MM.1S (cell line): ENCODE results near the gene CNMD.

Source experiments
- EZH2 ChIP-seq: fragments of 300-600 bp; sonication (generic); optimal IDR thresholded peaks from 2 replicates; pipeline ENCODE3; 2017; ENCODE audit warnings: low read depth, mild to moderate bottlenecking, antibody characterized with exemption, low read length, mixed read lengths
- EZH2phosphoT487 ChIP-seq: fragments of 300-600 bp; sonication (generic); IDR thresholded peaks from 2 replicates; pipeline ENCODE4 v1.6.1; 2018; ENCODE audit warnings: antibody characterized with exemption, low read length
- TF ChIP-seq, protein P1 (sequence below): fragments of 300-600 bp; sonication (generic); IDR thresholded peaks from 2 replicates; pipeline ENCODE4 v1.5.1; 2016; ENCODE audit warnings: antibody characterized with exemption, low read length, mixed read lengths

DNA sequence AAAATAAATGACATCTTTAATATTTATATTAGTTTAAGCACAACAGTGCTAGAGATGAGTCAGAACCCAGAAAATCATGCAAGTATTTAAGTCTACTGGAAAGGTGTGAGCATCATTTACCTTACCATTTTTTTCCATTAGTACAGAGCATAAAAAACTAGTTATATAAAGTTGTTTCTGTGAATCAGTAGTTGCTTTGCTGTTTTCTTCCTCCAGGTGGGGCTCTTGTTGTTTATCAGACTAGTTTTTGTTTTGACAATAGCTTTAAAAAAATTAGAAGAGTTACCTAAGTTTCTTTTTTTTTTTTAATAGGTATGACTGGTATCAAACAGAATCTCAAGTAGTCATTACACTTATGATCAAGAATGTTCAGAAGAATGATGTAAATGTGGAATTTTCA lies 74.3 kb downstream of the CNMD start:
- TF ChIP-seq, protein P1, sequence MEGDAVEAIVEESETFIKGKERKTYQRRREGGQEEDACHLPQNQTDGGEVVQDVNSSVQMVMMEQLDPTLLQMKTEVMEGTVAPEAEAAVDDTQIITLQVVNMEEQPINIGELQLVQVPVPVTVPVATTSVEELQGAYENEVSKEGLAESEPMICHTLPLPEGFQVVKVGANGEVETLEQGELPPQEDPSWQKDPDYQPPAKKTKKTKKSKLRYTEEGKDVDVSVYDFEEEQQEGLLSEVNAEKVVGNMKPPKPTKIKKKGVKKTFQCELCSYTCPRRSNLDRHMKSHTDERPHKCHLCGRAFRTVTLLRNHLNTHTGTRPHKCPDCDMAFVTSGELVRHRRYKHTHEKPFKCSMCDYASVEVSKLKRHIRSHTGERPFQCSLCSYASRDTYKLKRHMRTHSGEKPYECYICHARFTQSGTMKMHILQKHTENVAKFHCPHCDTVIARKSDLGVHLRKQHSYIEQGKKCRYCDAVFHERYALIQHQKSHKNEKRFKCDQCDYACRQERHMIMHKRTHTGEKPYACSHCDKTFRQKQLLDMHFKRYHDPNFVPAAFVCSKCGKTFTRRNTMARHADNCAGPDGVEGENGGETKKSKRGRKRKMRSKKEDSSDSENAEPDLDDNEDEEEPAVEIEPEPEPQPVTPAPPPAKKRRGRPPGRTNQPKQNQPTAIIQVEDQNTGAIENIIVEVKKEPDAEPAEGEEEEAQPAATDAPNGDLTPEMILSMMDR, result peak; percentile 35
- TF ChIP-seq EZH2, result no peak
- TF ChIP-seq EZH2phosphoT487, result no peak
